Measurements from ENCODE around the gene TTC19. TPM values are rescaled to one million over a fixed set of nuclear protein-coding genes. Genes with fewer than 3 reads are reported as not detected.

TTC19 gene
- total RNA-seq, 1 donor: 41.0 TPM

GRCh38 chr17:16061631-16062030 is 62.0 kb downstream of the TTC19 start:
- no peak overlapping the region for H3K4me3 ChIP-seq (ENCODE audit: low read depth, low read length)
- no peak for TF ChIP-seq CTCF (IDR thresholded peaks at IDR 0.05; ENCODE audit: insufficient read depth, low read depth, low read length)
- no peak for DNase-seq (ENCODE audit: low read depth)

GRCh38 chr17:16066125-16066524 is 66.5 kb downstream of the TTC19 start:
- no peak overlapping the region for H3K4me3 ChIP-seq (ENCODE audit: low read depth, low read length)
- no peak for DNase-seq (ENCODE audit: low read depth)
- no peak for TF ChIP-seq CTCF (IDR thresholded peaks at IDR 0.05; ENCODE audit: insufficient read depth, low read depth, low read length)

GRCh38 chr17:16068323-16068722 is 68.7 kb downstream of the TTC19 start:
- no peak for TF ChIP-seq CTCF (IDR thresholded peaks at IDR 0.05; ENCODE audit: insufficient read depth, low read depth, low read length)
- H3K4me3 ChIP-seq (ENCODE audit: low read depth, low read length): no peak overlapping the region
- peak; percentile 55 for DNase-seq (ENCODE audit: low read depth)

- H3K4me3 ChIP-seq (ENCODE audit: low read depth, low read length): no peak overlapping the region
- DNase-seq (ENCODE audit: low read depth): no peak
- TF ChIP-seq CTCF (IDR thresholded peaks at IDR 0.05; ENCODE audit: insufficient read depth, low read depth, low read length): no peak
These were observed 72.4 kb downstream of the TTC19 start for GRCh38 chr17:16072031-16072430.

GRCh38 chr17:16073845-16074244 is 74.2 kb downstream of the TTC19 start:
- no peak overlapping the region for H3K4me3 ChIP-seq (ENCODE audit: low read depth, low read length)
- no peak for TF ChIP-seq CTCF (IDR thresholded peaks at IDR 0.05; ENCODE audit: insufficient read depth, low read depth, low read length)
- no peak for DNase-seq (ENCODE audit: low read depth)

- DNase-seq (ENCODE audit: low read depth): no peak
- H3K4me3 ChIP-seq (ENCODE audit: low read depth, low read length): no peak overlapping the region
- TF ChIP-seq CTCF (IDR thresholded peaks at IDR 0.05; ENCODE audit: insufficient read depth, low read depth, low read length): no peak
These were observed 74.8 kb downstream of the TTC19 start for GRCh38 chr17:16074423-16074822.

GRCh38 chr17:16075949-16076348 is 76.3 kb downstream of the TTC19 start:
- no peak for TF ChIP-seq CTCF (IDR thresholded peaks at IDR 0.05; ENCODE audit: insufficient read depth, low read depth, low read length)
- H3K4me3 ChIP-seq (ENCODE audit: low read depth, low read length): no peak overlapping the region
- peak; percentile 32 for DNase-seq (ENCODE audit: low read depth)
